Upper lobe of left lung (tissue), 6 donors: ENCODE measurements around the gene OTOG. TPM values are rescaled to one million over a fixed set of nuclear protein-coding genes. Genes with fewer than 3 reads are reported as not detected.

Experiments
- ATAC-seq, 2 donors: fragments of 200-7000 bp; cut with Tn5 transposase; one replicate each; pipeline ENCODE4 v1.9.1; 2022; ENCODE audit warnings: mild to moderate bottlenecking in 2 of 2, moderate library complexity in 2 of 2; ENCODE audit not compliant: low FRiP score in 2 of 2
- DNase-seq, 2 donors: peaks; one replicate each; pipeline ENCODE4 v3.0.0-alpha.2; 2019 to 2020
- H3K27ac ChIP-seq, 4 donors: fragments of 200-600 bp; sonication (generic); one replicate each; pipeline ENCODE4 v1.5.1; 2016 to 2019
- H3K27me3 ChIP-seq, 4 donors: fragments of 200-600 bp; sonication (generic); one replicate each; pipeline ENCODE4 v1.5.1; 2017 to 2019
- H3K36me3 ChIP-seq, 4 donors: fragments of 200-600 bp; sonication (generic); one replicate each; pipeline ENCODE4 v1.5.1; 2016 to 2019
- H3K4me1 ChIP-seq, 4 donors: fragments of 200-600 bp; sonication (generic); one replicate each; pipeline ENCODE4 v1.5.1; 2018 to 2019
- H3K4me3 ChIP-seq, 4 donors: fragments of 200-600 bp; sonication (generic); one replicate each; pipeline ENCODE4 v1.5.1; 2017 to 2019; ENCODE audit warnings: mild to moderate bottlenecking in 2 of 4, moderate library complexity in 1 of 4
- H3K9me3 ChIP-seq, 4 donors: fragments of 200-600 bp; sonication (generic); one replicate each; pipeline ENCODE4 v1.5.1; 2018 to 2019
- CTCF ChIP-seq, 6 experiments: fragments of 450-650 bp in 4 of 6; fragments of 200-600 bp in 2 of 6; sonication (generic) in 2 of 6; IDR thresholded peaks; one replicate each; pipeline ENCODE4 v1.5.1; 2016 to 2019; ENCODE audit warnings: antibody characterized with exemption in 6 of 6
- EP300 ChIP-seq, 4 donors: sonication (generic); formaldehyde crosslinking; IDR thresholded peaks; one replicate each; pipeline ENCODE4 v1.5.1; 2017; ENCODE audit warnings: antibody characterized with exemption in 4 of 4, control low read depth in 2 of 4
- POLR2A ChIP-seq, 4 donors: fragments of 450-650 bp; IDR thresholded peaks; one replicate each; pipeline ENCODE4 v1.5.1; 2016 to 2017; ENCODE audit warnings: antibody characterized with exemption in 4 of 4, mild to moderate bottlenecking in 2 of 4
- POLR2AphosphoS5 ChIP-seq, 2 donors: sonication (generic); formaldehyde crosslinking; IDR thresholded peaks; one replicate each; pipeline ENCODE4 v1.5.1; 2017; ENCODE audit warnings: antibody characterized with exemption in 2 of 2
- WGBS, 2 donors: methylation state at CpG; one replicate each; pipeline ENCODE4 v1.1.5; 2017 to 2018; 5-methylcytosine and 5-hydroxymethylcytosine counted together
- total RNA-seq, 6 donors: library from RNA; depleted of rRNA in 4 of 6; stranded (reverse); fragments of >200 nt in 4 of 6; gene quantifications; one replicate each; pipeline versions ENCODE4 v1.1.0 to v1.2.1, GENCODE V29; 2016 to 2021
- donor health status: DM: no; HTN: no; CAD: no; lungs with moderate emphysema.
- donor health status: DM: no; HTN: yes; CAD: no; lungs with severe emphysema.

OTOG gene, protein sequence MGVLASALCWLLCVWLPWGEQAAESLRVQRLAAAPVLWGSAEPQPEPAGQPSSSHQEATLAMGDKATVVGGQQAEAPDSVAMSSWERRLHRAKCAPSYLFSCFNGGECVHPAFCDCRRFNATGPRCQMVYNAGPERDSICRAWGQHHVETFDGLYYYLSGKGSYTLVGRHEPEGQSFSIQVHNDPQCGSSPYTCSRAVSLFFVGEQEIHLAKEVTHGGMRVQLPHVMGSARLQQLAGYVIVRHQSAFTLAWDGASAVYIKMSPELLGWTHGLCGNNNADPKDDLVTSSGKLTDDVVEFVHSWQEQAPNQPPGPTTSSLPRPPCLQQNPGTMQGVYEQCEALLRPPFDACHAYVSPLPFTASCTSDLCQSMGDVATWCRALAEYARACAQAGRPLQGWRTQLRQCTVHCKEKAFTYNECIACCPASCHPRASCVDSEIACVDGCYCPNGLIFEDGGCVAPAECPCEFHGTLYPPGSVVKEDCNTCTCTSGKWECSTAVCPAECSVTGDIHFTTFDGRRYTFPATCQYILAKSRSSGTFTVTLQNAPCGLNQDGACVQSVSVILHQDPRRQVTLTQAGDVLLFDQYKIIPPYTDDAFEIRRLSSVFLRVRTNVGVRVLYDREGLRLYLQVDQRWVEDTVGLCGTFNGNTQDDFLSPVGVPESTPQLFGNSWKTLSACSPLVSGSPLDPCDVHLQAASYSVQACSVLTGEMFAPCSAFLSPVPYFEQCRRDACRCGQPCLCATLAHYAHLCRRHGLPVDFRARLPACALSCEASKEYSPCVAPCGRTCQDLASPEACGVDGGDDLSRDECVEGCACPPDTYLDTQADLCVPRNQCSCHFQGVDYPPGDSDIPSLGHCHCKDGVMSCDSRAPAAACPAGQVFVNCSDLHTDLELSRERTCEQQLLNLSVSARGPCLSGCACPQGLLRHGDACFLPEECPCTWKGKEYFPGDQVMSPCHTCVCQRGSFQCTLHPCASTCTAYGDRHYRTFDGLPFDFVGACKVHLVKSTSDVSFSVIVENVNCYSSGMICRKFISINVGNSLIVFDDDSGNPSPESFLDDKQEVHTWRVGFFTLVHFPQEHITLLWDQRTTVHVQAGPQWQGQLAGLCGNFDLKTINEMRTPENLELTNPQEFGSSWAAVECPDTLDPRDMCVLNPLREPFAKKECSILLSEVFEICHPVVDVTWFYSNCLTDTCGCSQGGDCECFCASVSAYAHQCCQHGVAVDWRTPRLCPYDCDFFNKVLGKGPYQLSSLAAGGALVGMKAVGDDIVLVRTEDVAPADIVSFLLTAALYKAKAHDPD (N-terminal part only)
- total RNA-seq: not detected

DNA sequence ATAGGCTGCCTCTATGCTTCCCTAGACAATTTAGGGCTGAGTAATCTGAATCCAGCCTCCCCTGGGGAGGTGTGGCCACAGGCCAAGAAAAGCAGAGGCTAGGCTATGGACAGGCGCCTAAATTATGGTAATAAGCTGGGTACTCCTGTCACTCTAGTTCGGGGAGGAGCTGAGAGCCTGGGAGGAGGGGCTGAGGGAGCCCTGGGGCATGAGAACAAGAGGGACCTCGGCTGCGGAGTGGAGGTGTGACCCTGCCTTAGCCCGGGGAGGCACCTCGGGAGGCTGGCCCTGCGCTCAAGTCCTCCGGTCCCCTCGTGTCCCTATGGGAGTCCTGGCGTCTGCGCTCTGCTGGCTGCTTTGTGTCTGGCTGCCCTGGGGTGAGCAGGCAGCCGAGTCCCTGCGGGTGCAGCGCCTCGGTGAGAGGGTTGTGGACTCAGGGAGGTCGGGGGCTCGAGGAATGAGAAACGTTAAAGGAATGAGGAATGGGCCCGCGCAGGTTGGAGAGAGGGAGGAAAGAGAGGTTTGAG lies at the start of gene OTOG:
Gene OTOG, plus strand, starts transcription at position 209 of the 527 bp plus-strand sequence. Its CDS starts 114 bp downstream, at position 323.
- no peak for ATAC-seq
- peak in 1 of 2 donors; percentile 62 for DNase-seq

GRCh38 chr11:17498058-17498457 lies 49.0 kb upstream of the OTOG start:
- WGBS, 2 donors: 49 to 67% methylated on average over 3 to 4 of the region's 4 CpGs
- no peaks in the 10 kb centered on the region for H3K4me1 ChIP-seq
- no peaks in the 10 kb centered on the region for H3K36me3 ChIP-seq
- ATAC-seq (no peak), DNase-seq (peak in 1 of 2 donors; percentile 28)
- TF ChIP-seq POLR2A (IDR thresholded peaks at IDR 0.05) (no peak), CTCF (IDR thresholded peaks at IDR 0.05) (no peak), POLR2AphosphoS5 (IDR thresholded peaks at IDR 0.05) (no peak), EP300 (IDR thresholded peaks at IDR 0.05) (no peak)
- no peaks in the 10 kb centered on the region for H3K9me3 ChIP-seq
- no peaks in the 10 kb centered on the region for H3K27me3 ChIP-seq
- H3K4me3 ChIP-seq: no peak overlapping the region
- no peak overlapping the region for H3K27ac ChIP-seq

More for the DNA sequence above, at the start of gene OTOG:
- H3K27ac ChIP-seq: no peak within 1 kb of the TSS
- WGBS, 2 donors: 10 to 14% methylated on average over 20 of the region's 20 CpGs
- no peaks in the 10 kb centered on the region for H3K9me3 ChIP-seq
- H3K36me3 ChIP-seq: no peaks in the 10 kb centered on the region
- peaks cover 0 to 8% (median 5%) of the 10 kb centered on the region in 4 donors for H3K4me1 ChIP-seq
- H3K4me3 ChIP-seq: no peak within 1 kb of the TSS
- TF ChIP-seq POLR2AphosphoS5 (IDR thresholded peaks at IDR 0.05): no peak
- no peak for TF ChIP-seq CTCF (IDR thresholded peaks at IDR 0.05)
- TF ChIP-seq EP300 (IDR thresholded peaks at IDR 0.05): no peak
- TF ChIP-seq POLR2A (IDR thresholded peaks at IDR 0.05): no peak
- H3K27me3 ChIP-seq: peaks cover 0 to 10% (median 0%) of the 10 kb centered on the region in 4 donors

DNA sequence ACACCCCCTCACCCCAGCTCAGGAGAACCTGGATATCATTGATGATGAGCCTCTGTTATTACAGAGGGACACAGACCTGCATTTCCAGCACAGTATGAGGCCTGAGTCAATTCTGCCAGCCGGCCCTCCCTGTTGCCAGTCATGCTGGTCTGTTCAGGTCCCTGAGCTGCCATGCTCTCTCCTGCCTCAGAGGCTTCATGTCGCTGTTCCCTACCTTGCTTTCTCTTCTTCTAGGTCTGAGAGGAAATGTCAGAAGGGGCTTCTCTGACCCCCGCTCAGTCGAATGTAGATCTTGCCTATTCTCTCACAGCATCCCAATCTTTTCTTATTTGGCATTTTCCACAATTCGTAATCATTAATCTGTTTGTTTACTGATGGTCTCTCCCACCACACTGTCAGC lies 48.6 kb upstream of the OTOG start:
- Histone ChIP-seq H3K27ac (no peak overlapping the region), H3K4me1 (no peaks in the 10 kb centered on the region), H3K27me3 (no peaks in the 10 kb centered on the region), H3K4me3 (no peak overlapping the region), H3K9me3 (no peaks in the 10 kb centered on the region), H3K36me3 (no peaks in the 10 kb centered on the region)
- no peak for DNase-seq
- WGBS, 2 donors: 81 to 89% methylated on average over 5 of the region's 5 CpGs
- TF ChIP-seq CTCF (IDR thresholded peaks at IDR 0.05): no peak
- TF ChIP-seq EP300 (IDR thresholded peaks at IDR 0.05): no peak
- no peak for TF ChIP-seq POLR2AphosphoS5 (IDR thresholded peaks at IDR 0.05)
- no peak for TF ChIP-seq POLR2A (IDR thresholded peaks at IDR 0.05)
- ATAC-seq: no peak

DNA sequence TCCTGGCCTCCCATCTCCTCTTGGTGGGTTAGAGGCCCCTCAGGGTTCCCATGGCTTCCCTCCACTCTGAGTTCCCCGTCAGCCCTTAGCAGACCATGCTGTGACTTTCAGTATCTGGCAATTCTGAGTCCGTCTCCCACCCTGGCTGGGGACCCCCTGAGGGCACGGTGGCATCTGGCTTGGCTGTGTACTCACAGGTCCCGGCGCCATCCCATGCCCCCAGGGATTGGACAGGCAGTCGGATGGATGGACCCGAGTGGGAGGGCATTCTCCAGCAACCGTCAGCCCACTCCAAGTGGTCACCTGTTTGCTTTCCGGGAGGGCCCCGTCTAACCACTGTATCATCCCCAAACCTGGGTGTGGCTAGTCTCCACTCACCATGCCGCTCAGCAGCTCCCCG lies 46.4 kb upstream of the OTOG start:
- 93 to 94% methylated on average over 8 to 12 of the region's 12 CpGs for WGBS, 2 donors
- DNase-seq (peak in 1 of 2 donors; percentile 38), ATAC-seq (no peak)
- no peak overlapping the region for H3K27ac ChIP-seq
- H3K27me3 ChIP-seq: no peaks in the 10 kb centered on the region
- TF ChIP-seq EP300 (IDR thresholded peaks at IDR 0.05): no peak
- no peak for TF ChIP-seq POLR2AphosphoS5 (IDR thresholded peaks at IDR 0.05)
- no peak for TF ChIP-seq POLR2A (IDR thresholded peaks at IDR 0.05)
- H3K36me3 ChIP-seq: no peaks in the 10 kb centered on the region
- no peak overlapping the region for H3K4me3 ChIP-seq
- peaks cover 0 to 3% (median 0%) of the 10 kb centered on the region in 4 donors for H3K4me1 ChIP-seq
- no peaks in the 10 kb centered on the region for H3K9me3 ChIP-seq
